SK-N-MC (cell line): ENCODE data around the gene CPLANE2.

Source experiments
- DNase-seq: peaks from one replicate; pipeline ENCODE4 v3.0.0-alpha.2; 2011; ENCODE audit warnings: low read depth, low spot score
- H3K27ac ChIP-seq: fragments of 200-600 bp; sonication (generic); 2 replicates; pipeline ENCODE4 v1.5.1; 2016; ENCODE audit warnings: mixed run types
- H3K36me3 ChIP-seq: fragments of 200-600 bp; sonication (generic); 2 replicates; pipeline ENCODE4 v1.6.1; 2017; ENCODE audit warnings: antibody characterized with exemption, low read length, mixed read lengths; ENCODE audit not compliant: insufficient read depth
- H3K4me3 ChIP-seq: fragments of 200-600 bp; sonication (generic); 2 replicates; pipeline ENCODE4 v1.5.1; 2016
- H3K9ac ChIP-seq: fragments of 200-600 bp; sonication (generic); 2 replicates; pipeline ENCODE4 v1.8.0; 2017; ENCODE audit warnings: mixed run types, mixed read lengths; ENCODE audit not compliant: insufficient read length
- H3K9me3 ChIP-seq: fragments of 200-600 bp; sonication (generic); 2 replicates; pipeline ENCODE4 v1.6.1; 2017; ENCODE audit warnings: low read depth, mild to moderate bottlenecking, antibody characterized with exemption, low read length, moderate library complexity, mixed read lengths
- EZH2 ChIP-seq: fragments of 200-600 bp; sonication (generic); IDR thresholded peaks from one replicate; pipeline ENCODE4 v1.6.1; 2017; ENCODE audit warnings: antibody characterized with exemption
- FOXP2 ChIP-seq: optimal IDR thresholded peaks from 2 replicates; pipeline ENCODE3; 2011; ENCODE audit warnings: mild to moderate bottlenecking, moderate library complexity; ENCODE audit not compliant: insufficient read depth; ENCODE audit errors: extremely low read length, control extremely low read depth
- POLR2AphosphoS5 ChIP-seq: IDR thresholded peaks from 2 replicates; pipeline ENCODE4 v1.6.1; 2012; ENCODE audit warnings: mild to moderate bottlenecking, low read depth, low read length, borderline replicate concordance

The CPLANE2 gene

DNA sequence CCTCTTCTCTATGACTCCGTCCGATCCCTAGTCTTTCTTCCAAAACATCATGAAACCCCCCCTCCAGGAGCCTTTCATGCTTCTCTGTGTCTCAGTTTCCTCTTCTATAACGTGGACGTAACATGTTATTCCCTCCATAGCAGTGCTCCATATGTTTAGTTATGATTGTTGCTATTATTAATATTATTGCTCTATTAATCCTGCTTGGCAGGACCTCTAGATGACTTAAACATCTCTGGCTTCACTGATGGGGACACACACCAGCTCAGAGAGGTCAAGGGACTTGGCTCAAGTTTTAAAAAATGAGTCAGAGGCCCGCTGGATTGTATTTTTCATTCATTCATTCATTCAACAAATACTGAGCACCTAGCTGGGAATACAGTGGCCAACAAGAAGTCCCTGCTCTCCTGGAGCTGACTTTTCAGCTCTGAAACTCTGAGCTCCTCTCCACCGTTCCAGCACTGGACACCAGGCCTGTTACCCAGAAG lies 404 bp upstream of the CPLANE2 start:
- no peak for DNase-seq
- H3K27ac ChIP-seq = 0 out of 2 replicates have a peak overlapping the region, but pooled peaks have one; percentile 53
- TF ChIP-seq FOXP2 (no peak), POLR2AphosphoS5 (no peak), EZH2 (no peak)

GRCh38 chr1:16235944-16236510 lies 956 bp downstream of the CPLANE2 start:
- H3K36me3 ChIP-seq = no peaks in the 10 kb centered on the region
- H3K9ac ChIP-seq = no peak overlapping the region
- TF ChIP-seq POLR2AphosphoS5 = no peak
- TF ChIP-seq FOXP2 = no peak
- no peak for TF ChIP-seq EZH2
- H3K9me3 ChIP-seq = no peaks in the 10 kb centered on the region
- no peak overlapping the region for H3K27ac ChIP-seq
- peak overlapping the region; percentile 86 for H3K4me3 ChIP-seq
- DNase-seq = no peak

More for the DNA sequence above, 404 bp upstream of the CPLANE2 start:
- H3K9me3 ChIP-seq = no peaks in the 10 kb centered on the region
- peak overlapping the region; percentile 83 for H3K9ac ChIP-seq
- peak overlapping the region; percentile 86 for H3K4me3 ChIP-seq
- no peaks in the 10 kb centered on the region for H3K36me3 ChIP-seq

GRCh38 chr1:16235347-16235746 lies 1.6 kb downstream of the CPLANE2 start:
- Histone ChIP-seq H3K9ac (no peak overlapping the region), H3K4me3 (no peak overlapping the region), H3K27ac (no peak overlapping the region), H3K9me3 (no peaks in the 10 kb centered on the region), H3K36me3 (no peaks in the 10 kb centered on the region)
- no peak for DNase-seq
- TF ChIP-seq POLR2AphosphoS5 (no peak), FOXP2 (no peak), EZH2 (no peak)

- Histone ChIP-seq H3K27ac (no peak overlapping the region), H3K9me3 (no peaks in the 10 kb centered on the region), H3K36me3 (no peaks in the 10 kb centered on the region), H3K9ac (no peak overlapping the region), H3K4me3 (no peak overlapping the region)
- DNase-seq = no peak
- TF ChIP-seq EZH2 (no peak), FOXP2 (no peak), POLR2AphosphoS5 (no peak)
These were observed 3.6 kb downstream of the CPLANE2 start for GRCh38 chr1:16233431-16233830.

DNA sequence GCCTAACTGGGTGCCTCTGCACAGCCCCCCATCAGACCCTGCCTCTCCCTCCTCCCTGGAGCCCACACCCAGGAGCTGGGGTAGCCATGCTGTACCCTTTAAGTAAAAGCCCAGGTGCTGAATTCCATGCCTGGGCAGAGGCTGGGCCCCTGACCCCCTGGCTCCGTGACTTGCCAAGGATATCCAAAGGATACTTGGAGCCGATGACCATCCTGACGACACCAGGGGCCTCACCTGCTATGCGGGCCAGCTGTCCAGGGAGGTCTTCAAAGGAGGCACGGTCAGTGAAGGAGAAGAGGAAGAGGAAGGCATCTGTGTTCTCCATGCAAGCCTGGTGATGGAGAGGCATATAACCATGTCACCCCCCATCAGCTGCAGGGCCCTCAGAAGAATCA lies 4.7 kb downstream of the CPLANE2 start:
- no peak for TF ChIP-seq EZH2
- TF ChIP-seq POLR2AphosphoS5 = no peak
- no peak for TF ChIP-seq FOXP2
- no peak overlapping the region for H3K4me3 ChIP-seq
- no peak overlapping the region for H3K9ac ChIP-seq
- DNase-seq = no peak
- no peak overlapping the region for H3K27ac ChIP-seq
- no peaks in the 10 kb centered on the region for H3K36me3 ChIP-seq
- no peaks in the 10 kb centered on the region for H3K9me3 ChIP-seq

- DNase-seq = no peak
- Histone ChIP-seq H3K9ac (no peak overlapping the region), H3K4me3 (no peak overlapping the region), H3K27ac (no peak overlapping the region), H3K9me3 (no peaks in the 10 kb centered on the region), H3K36me3 (no peaks in the 10 kb centered on the region)
- TF ChIP-seq FOXP2 = no peak
- TF ChIP-seq EZH2 = no peak
- TF ChIP-seq POLR2AphosphoS5 = no peak
These were observed 5.4 kb downstream of the CPLANE2 start for GRCh38 chr1:16231331-16232315.

- no peak overlapping the region for H3K9ac ChIP-seq
- DNase-seq = no peak
- TF ChIP-seq POLR2AphosphoS5 (no peak), EZH2 (no peak), FOXP2 (no peak)
- H3K4me3 ChIP-seq = no peak overlapping the region
- H3K36me3 ChIP-seq = no peaks in the 10 kb centered on the region
- H3K27ac ChIP-seq = no peak overlapping the region
- no peaks in the 10 kb centered on the region for H3K9me3 ChIP-seq
These were observed 6.2 kb downstream of the CPLANE2 start for GRCh38 chr1:16230744-16231143.
